Measurements from ENCODE around the gene ZNF275. TPM values are rescaled to one million over a fixed set of nuclear protein-coding genes. Genes with fewer than 3 reads are reported as not detected.

The ZNF275 gene
- total RNA-seq, 2 experiments from 2014 or later: 19.6 to 20.2 TPM

DNA sequence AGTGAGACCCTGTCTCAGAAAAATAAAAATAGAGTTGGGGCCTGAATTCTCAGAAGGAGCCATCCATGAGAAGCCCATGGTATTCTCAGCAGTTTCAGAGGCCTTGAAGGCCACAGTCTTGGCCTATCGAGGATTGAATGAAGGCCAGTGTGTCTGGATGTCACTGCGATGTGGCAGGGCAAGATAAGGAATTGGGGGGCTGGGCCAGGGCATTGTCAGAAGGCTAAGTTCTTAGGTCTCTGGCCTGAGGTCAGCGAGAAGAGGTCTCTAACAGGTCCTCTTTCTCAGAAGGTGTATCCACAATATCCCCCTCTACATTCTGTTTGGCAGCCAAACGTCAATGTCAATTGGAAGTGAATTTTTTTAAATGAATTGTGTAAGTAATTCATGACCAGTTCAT, 5.7 kb downstream of the ZNF275 start:
- H4K20me1 ChIP-seq (ENCODE audit: insufficient read depth, low read length): no peaks in the 10 kb centered on the region; the same call in 1 of the 2 replicates
- H3K4me3 ChIP-seq (ENCODE audit: low read depth, low read length, poor library complexity, severe bottlenecking): no peak overlapping the region
- ChIA-PET CTCF (ENCODE audit: unreplicated experiment) (no interaction called here), POLR2A (interaction anchor here (0.7 kb wide), 1 partner anchor 14 kb away, joined by 3 read pairs; no protein-coding TSS in a partner anchor)
- H2AFZ ChIP-seq (ENCODE audit: low read length): no peak overlapping the region
- no peak for TF ChIP-seq CTCF (conservative IDR thresholded peaks at IDR 0.05; ENCODE audit: low read length)
- TF ChIP-seq EZH2phosphoT487 (IDR thresholded peaks at IDR 0.05; ENCODE audit: borderline replicate concordance, low read depth, low read length): no peak
- no peaks in the 10 kb centered on the region for H3K79me2 ChIP-seq (ENCODE audit: insufficient read depth, low read depth, low read length)
- no peak overlapping the region for H3K27ac ChIP-seq (ENCODE audit: low read depth, low read length, poor library complexity, severe bottlenecking)
- H3K36me3 ChIP-seq (ENCODE audit: insufficient read depth, low read length): peaks cover 48% of the 10 kb centered on the region
- DNase-seq (ENCODE audit: low spot score): no peak
- H3K9me2 ChIP-seq (ENCODE audit: insufficient read depth, low read length): no peaks in the 10 kb centered on the region
- BruUV-seq (replicated peaks): no TSS peak
- intact Hi-C loops (cut with micrococcal nuclease; ENCODE audit: unreplicated experiment): no loop called here
- H3K4me2 ChIP-seq (ENCODE audit: low read length): no peak overlapping the region
- no peaks in the 10 kb centered on the region for H3K9me3 ChIP-seq (ENCODE audit: low read length)
- peaks cover 36% of the 10 kb centered on the region for H3K4me1 ChIP-seq (ENCODE audit: insufficient read depth, low read length, poor library complexity, severe bottlenecking)

DNA sequence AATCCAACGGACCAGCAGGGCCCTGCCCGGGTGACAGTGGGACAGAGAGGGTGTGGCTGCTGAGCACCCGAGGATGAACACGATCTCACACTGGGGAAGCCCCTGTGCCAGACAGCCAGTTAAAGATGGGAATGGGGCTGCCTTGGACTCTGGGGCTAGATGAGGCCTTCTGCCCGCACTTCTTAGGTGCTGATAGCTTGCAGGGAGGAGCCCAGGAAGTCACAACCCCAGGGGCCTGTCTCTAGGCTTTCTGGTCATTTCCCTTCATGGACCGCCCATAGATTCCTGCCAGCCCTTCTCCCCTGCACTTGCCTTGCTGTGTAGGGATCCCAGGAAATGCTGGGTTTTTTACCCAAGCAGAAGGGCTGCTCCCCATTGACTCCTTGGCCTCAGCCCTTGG, 6.2 kb downstream of the ZNF275 start:
- ChIA-PET CTCF (ENCODE audit: unreplicated experiment) (no interaction called here), POLR2A (no interaction called here)
- no peak overlapping the region for H2AFZ ChIP-seq (ENCODE audit: low read length)
- H3K4me3 ChIP-seq (ENCODE audit: low read depth, low read length, poor library complexity, severe bottlenecking): no peak overlapping the region
- peaks cover 32% of the 10 kb centered on the region for H3K4me1 ChIP-seq (ENCODE audit: insufficient read depth, low read length, poor library complexity, severe bottlenecking)
- no TSS peak for BruUV-seq (replicated peaks)
- H3K36me3 ChIP-seq (ENCODE audit: insufficient read depth, low read length): peaks cover 48% of the 10 kb centered on the region
- TF ChIP-seq CTCF (conservative IDR thresholded peaks at IDR 0.05; ENCODE audit: low read length) (no peak), EZH2phosphoT487 (IDR thresholded peaks at IDR 0.05; ENCODE audit: borderline replicate concordance, low read depth, low read length) (no peak)
- H3K79me2 ChIP-seq (ENCODE audit: insufficient read depth, low read depth, low read length): no peaks in the 10 kb centered on the region
- no peaks in the 10 kb centered on the region for H3K9me2 ChIP-seq (ENCODE audit: insufficient read depth, low read length)
- H3K9me3 ChIP-seq (ENCODE audit: low read length): no peaks in the 10 kb centered on the region
- no peak overlapping the region for H3K27ac ChIP-seq (ENCODE audit: low read depth, low read length, poor library complexity, severe bottlenecking)
- no peak overlapping the region for H3K4me2 ChIP-seq (ENCODE audit: low read length)
- no peaks in the 10 kb centered on the region; the same call in 1 of the 2 replicates for H4K20me1 ChIP-seq (ENCODE audit: insufficient read depth, low read length)
- no peak for DNase-seq (ENCODE audit: low spot score)
- intact Hi-C loops (cut with micrococcal nuclease; ENCODE audit: unreplicated experiment): no loop called here

DNA sequence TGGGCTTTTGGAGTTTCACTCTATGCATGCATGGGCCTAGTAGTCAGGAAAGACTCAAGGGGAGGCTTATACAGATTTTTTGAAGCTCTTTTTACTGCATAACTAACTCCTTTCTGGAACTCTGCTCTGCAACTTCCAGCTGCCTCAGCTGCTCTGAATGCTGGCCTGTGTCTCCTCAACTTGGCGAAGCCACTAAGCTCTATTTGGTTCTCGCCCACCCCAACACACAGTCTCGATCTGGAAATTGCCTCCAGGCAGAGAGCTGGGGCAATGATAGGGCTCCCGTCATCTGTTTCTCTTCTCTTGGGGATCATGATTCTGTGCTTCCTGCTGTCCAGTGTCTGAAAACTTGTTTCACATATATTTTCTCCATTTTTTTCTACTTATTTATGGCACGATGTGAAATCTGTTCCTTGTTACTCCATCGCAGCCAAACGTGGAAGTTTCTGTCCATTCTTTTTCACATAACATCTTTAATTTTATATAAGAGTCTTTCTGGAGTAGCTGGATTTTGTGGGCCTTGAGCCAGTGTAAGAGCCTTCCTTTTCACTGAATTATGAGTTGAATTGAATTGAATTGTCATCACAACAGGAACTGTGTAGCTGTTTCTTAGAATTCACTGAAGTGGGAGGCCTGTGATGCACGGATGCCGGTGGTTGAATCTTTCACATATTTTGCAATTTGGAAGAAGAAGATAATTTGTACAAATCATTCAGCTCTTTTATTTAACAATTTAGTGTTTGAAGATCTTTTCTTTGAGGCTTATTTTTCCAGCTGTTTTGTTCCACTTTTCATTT, 9.0 kb downstream of the ZNF275 start:
- no peaks in the 10 kb centered on the region for H3K9me3 ChIP-seq (ENCODE audit: low read length)
- POLR2A ChIA-PET: interaction anchor here (0.6 kb wide), 1 partner anchor 412 kb away, joined by 3 read pairs; no protein-coding TSS in a partner anchor
- no peak overlapping the region for H3K27ac ChIP-seq (ENCODE audit: low read depth, low read length, poor library complexity, severe bottlenecking)
- H3K4me2 ChIP-seq (ENCODE audit: low read length): no peak overlapping the region
- TF ChIP-seq CTCF (conservative IDR thresholded peaks at IDR 0.05; ENCODE audit: low read length) (no peak), EZH2phosphoT487 (IDR thresholded peaks at IDR 0.05; ENCODE audit: borderline replicate concordance, low read depth, low read length) (no peak)
- H3K36me3 ChIP-seq (ENCODE audit: insufficient read depth, low read length): peaks cover 34% of the 10 kb centered on the region
- peaks cover 3% of the 10 kb centered on the region for H3K4me1 ChIP-seq (ENCODE audit: insufficient read depth, low read length, poor library complexity, severe bottlenecking)
- no peak overlapping the region for H2AFZ ChIP-seq (ENCODE audit: low read length)
- CTCF ChIA-PET (ENCODE audit: unreplicated experiment): no interaction called here
- BruUV-seq (replicated peaks): no TSS peak
- no peaks in the 10 kb centered on the region; the same call in 1 of the 2 replicates for H4K20me1 ChIP-seq (ENCODE audit: insufficient read depth, low read length)
- H3K79me2 ChIP-seq (ENCODE audit: insufficient read depth, low read depth, low read length): no peaks in the 10 kb centered on the region
- DNase-seq (ENCODE audit: low spot score): no peak
- intact Hi-C loops (cut with micrococcal nuclease; ENCODE audit: unreplicated experiment): no loop called here
- no peaks in the 10 kb centered on the region for H3K9me2 ChIP-seq (ENCODE audit: insufficient read depth, low read length)
- no peak overlapping the region for H3K4me3 ChIP-seq (ENCODE audit: low read depth, low read length, poor library complexity, severe bottlenecking)
